Stimulated activated CD8-positive, alpha-beta memory T cell treated with anti-CD3 and anti-CD28 coated beads, Interleukin-7, amount 100 ng/mL, for 4 hours (primary cell): Measurements from ENCODE around the gene ZNF823.

Source experiments
- DNase-seq, 2 donors: peaks; one replicate each; pipeline ENCODE4 v3.0.0-alpha.2; 2020; ENCODE audit warnings: low read depth in 2 of 2

Gene ZNF823

DNA sequence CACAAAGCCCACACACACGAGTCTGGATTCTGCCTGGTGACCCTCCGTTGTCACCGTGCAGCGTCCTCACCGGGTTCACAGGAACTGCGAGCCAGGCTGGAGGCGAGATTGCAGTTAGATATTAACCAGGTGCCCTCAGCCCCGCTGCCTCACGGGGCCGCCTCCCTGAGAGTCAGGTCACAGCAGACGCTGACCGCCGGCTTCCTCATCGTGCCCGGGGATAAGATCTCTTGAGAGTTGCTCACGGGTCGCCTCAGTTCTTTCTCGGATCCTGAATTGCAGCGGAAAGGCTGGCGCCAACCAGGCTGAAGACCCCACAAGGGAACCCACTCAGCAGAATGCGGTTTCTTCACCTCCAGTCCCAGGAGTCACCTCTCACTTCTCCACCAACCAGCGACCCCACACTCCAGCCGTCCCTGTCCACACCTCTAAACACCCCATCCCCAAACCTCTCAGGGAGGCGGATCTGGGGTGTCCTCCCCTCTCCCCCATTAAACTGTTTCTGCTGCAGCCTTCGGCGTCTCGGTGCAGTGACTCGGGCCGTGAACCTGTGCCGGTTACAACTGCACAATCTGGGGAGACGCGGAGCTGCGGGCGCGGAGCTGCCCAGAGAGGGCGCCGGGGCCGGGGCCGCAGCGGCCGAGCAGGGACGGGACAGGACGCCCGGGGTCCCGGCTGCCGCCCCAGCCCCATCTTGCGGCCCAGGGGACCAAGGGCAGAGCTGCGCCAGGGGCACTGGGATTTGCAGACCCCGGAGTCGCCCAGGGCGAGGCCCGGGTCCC is 591 bp downstream of the ZNF823 start:
- DNase-seq = peak in 1 of 2 donors; percentile 22

DNA sequence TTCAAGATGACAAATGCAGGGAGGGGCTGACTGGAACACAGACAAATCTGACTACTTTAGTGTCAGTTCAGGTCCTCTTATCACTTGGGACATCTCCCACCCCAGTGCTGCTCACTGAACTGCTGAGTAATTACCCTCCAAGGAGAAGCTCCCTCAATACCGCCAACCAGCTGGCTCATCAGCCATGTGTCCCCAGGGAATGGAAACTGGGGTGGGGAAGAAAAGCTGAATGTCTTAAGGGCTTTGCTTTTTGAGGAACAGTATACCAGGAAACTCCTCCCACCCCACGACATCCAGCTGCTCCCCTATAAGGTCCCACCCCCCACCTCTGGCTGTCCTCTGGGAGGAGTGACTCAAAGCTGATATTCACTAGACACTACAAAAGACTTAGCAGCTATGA is 2.0 kb downstream of the ZNF823 start:
- DNase-seq = no peak

GRCh38 chr19:11735375-11735774 is 3.4 kb downstream of the ZNF823 start:
- no peak for DNase-seq

- no peak for DNase-seq
Observed at GRCh38 chr19:11729586-11729985, 9.2 kb downstream of the ZNF823 start.

- DNase-seq = no peak
Observed at GRCh38 chr19:11722414-11722813, 16.3 kb downstream of the ZNF823 start.

GRCh38 chr19:11721681-11722080 is 17.1 kb downstream of the ZNF823 start:
- no peak for DNase-seq

- DNase-seq = no peak
Observed at GRCh38 chr19:11710313-11710712, 28.4 kb downstream of the ZNF823 start.

DNA sequence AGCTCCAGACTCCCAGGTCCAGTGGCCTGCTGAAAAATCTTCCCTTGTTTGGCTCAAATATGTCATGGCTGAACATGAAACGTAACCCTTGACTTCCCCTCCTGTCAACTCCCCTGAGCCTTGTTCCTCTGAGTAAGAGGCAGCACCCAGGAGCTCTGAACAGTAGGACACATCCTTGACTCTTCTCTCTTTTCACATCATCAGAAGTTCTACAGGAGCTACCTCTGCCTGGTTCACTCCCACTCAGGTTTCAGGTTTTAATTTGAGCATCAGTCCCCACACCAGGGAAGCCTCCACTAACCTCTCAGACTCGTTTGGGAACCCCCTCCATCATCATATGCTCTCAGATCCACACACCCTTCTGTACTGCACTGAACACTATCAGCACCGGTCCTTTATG is 30.3 kb downstream of the ZNF823 start:
- DNase-seq = no peak

- no peak for DNase-seq
Observed at GRCh38 chr19:11705474-11705873, 33.3 kb downstream of the ZNF823 start.

DNA sequence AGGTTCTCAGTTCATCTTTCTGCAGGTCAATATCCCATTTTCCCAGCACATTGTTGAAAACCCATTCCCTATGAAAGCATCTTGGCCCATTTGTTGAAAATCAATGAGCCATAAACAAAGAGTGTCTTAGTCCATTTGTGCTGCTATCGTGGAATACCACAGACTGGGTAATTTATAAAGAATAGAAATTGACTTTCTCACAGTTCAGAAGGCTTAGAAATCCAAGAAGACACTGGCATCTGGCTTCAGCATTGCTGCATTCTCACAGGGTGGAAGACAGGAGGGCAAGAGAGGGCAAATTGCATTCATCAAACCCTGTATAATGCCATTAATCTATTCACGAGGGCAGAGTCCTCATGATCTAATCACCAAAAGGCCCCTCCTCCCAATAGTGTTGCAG is 34.1 kb downstream of the ZNF823 start:
- DNase-seq = no peak

DNA sequence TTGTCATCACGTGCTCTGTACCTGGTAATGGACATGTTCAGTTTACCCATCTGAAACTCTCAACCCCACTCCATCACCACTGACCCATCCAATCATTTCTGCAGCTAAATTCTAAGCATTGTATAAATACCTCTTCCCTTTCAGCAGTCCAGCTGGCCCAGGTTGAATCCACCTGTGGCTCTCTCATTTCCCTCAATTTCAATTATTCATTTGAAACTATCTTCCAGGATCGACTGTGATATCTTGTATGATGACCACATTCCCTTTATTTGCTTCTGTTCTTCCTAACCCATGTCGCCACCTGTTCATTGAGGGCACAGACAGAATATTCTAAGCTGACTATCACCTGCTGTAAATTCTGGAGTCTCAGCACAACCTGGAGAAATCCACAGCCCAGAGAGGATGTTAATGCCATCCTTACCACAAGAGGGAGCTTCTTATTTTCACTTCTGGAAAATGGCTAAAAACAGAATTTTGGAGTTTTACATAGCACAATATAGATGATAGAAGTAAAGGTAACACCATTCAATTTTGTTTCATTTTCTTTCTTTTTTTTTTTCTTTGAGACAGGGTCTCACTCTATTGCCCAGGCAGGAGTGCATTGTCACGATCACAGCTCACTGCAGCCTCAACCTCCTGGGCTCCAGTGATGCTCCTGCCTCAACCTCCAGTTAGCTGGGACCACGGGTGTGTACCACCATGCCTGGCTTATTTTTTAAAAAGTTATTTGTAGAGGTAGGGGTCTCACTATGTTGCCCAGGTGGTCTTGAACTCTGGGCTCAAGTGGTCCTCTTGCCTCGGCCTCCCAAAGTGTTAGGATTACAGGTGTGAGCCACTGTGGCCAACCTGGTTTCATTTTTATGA is 38.6 kb downstream of the ZNF823 start:
- no peak for DNase-seq

GRCh38 chr19:11698231-11698630 is 40.5 kb downstream of the ZNF823 start:
- no peak for DNase-seq

- DNase-seq = no peak
Observed at GRCh38 chr19:11697284-11697855, 41.4 kb downstream of the ZNF823 start.

GRCh38 chr19:11694533-11695439 is 44.0 kb downstream of the ZNF823 start:
- DNase-seq = peak; percentile 69 to 77

GRCh38 chr19:11693505-11694499 is 44.9 kb downstream of the ZNF823 start:
- no peak for DNase-seq

DNA sequence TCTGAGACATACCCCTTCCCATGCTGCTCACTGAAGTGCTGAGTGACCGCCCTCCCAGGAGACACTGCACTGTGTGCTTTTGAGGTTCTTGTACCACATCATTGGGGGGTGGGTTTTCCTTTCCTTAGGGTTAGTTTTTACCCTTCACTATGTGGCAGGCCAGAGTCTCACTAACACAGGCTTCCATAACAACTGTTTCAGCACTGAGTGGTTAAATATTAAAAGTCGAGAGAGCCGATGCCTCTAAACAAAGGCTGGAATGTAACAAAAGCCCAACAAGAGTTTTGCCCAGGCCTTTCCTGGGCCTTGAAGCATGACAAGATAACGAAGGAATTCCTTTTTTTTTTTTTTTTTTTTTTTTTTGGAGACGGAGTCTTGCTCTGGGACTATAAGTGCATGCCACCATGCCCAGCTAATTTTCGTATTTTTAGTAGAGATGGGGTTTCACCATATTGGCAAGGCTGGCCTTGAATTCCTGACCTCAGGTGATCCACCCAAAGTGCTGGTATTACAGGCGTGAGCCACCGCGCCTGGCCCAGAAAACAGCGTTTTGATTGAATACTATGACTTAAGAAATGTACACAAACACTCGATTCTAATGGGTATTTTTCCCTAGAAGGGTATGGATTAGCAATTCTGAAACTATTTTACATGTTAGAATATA is 46.5 kb downstream of the ZNF823 start:
- DNase-seq = no peak

GRCh38 chr19:11685676-11686650 is 52.8 kb downstream of the ZNF823 start:
- no peak for DNase-seq

GRCh38 chr19:11684987-11685675 is 53.6 kb downstream of the ZNF823 start:
- DNase-seq = no peak
